Mucosa of gallbladder (tissue), 1 donor: ENCODE results near the gene ZFAND4. TPM values are rescaled to one million over a fixed set of nuclear protein-coding genes. Genes with fewer than 3 reads are reported as not detected.
"Not testable (repeated sequence)": the region's sequence is repeated elsewhere in the genome, so short reads cannot be mapped to it uniquely, and the experiment has no call there.

ENCODE experiments used
- DNase-seq: peaks from one replicate; pipeline ENCODE4 v3.0.0-alpha.2; 2020; ENCODE audit warnings: low spot score
- total RNA-seq: library from RNA; stranded (reverse); gene quantifications from one replicate; pipeline ENCODE4 v1.2.1, GENCODE V29; 2021
- donor health status: DM: no; HTN: no; CAD: no.

Gene ZFAND4
- total RNA-seq, 1 donor from 2014 or later = 17.2 TPM

GRCh38 chr10:45589868-45590267, 82.7 kb downstream of the ZFAND4 start:
- no peak for DNase-seq

- no peak for DNase-seq
Measured at GRCh38 chr10:45589009-45589408, 83.6 kb downstream of the ZFAND4 start.

- DNase-seq = no peak
Measured at GRCh38 chr10:45586028-45586824, 86.3 kb downstream of the ZFAND4 start.

- no peak for DNase-seq
Measured at GRCh38 chr10:45585131-45585530, 87.4 kb downstream of the ZFAND4 start.

GRCh38 chr10:45582386-45582781, 90.2 kb downstream of the ZFAND4 start:
- no peak for DNase-seq

- DNase-seq = no peak
Measured at GRCh38 chr10:45581582-45582385, 90.8 kb downstream of the ZFAND4 start.

GRCh38 chr10:45581216-45581549, 91.4 kb downstream of the ZFAND4 start:
- no peak for DNase-seq

- DNase-seq = no peak
Measured at GRCh38 chr10:45580371-45581215, 92.0 kb downstream of the ZFAND4 start.

GRCh38 chr10:45578384-45578971, 94.1 kb downstream of the ZFAND4 start:
- no peak for DNase-seq

- no peak for DNase-seq
Measured at GRCh38 chr10:45575966-45576597, 96.5 kb downstream of the ZFAND4 start.

- DNase-seq = not testable (repeated sequence)
Measured at GRCh38 chr10:45575032-45575761, 97.4 kb downstream of the ZFAND4 start.

GRCh38 chr10:45569471-45569870, 103.1 kb downstream of the ZFAND4 start:
- no peak for DNase-seq

- no peak for DNase-seq
Measured at GRCh38 chr10:45566415-45566814, 106.2 kb downstream of the ZFAND4 start.

Other genes starting within 250 kb of the ZFAND4 start
- 42.9 TPM for gene WASHC2C, start 54.5 kb upstream of the ZFAND4 start, total RNA-seq
- 14.0 TPM for gene AGAP4, start 174.7 kb upstream of the ZFAND4 start, total RNA-seq